ENCODE measurements around the gene KCTD19.

DNA sequence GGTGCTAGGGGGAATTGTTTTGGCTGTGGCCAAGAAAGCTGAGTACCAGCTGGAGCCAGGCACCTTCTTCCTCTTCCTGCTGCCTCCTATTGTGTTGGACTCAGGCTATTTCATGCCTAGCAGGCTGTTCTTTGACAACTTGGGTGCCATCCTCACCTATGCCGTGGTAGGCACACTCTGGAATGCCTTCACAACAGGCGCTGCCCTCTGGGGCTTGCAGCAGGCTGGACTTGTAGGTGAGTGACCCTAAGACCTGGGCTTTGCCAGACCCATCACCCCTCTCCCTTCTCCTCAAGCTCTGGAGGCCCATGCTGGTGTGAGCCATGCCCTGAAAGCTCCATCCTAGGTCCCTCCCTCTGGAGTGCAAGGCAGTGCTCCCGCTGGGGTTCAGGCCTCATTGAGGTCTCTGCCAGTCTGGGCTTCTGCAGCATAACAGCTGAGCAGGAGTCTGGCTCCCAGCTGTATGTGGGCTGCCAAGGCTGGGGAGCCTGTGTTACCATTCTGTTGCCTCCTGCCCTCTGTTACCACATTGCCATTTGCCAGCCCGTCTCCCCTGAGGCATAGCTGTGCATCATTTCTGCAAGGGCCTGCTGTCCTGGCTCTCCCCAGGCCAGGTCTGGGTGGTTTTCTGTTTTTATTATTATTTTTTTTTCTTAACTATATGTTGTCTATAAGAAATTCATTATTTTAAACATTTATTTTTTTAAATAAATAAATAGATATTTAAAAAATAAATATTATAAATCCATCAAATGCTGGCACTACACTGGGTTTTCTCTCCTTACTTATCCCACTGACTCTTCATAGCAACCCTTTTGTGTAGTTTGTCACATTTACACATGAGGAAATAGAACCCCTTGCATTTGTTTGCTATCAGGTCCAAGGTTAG is 73.7 kb downstream of the KCTD19 start:
- TF ChIP-seq TCF4 (CRISPR knock-in tag; IDR thresholded peaks at IDR 0.05; ENCODE audit: borderline replicate concordance) (no peak), ISL1 (CRISPR knock-in tag; IDR thresholded peaks at IDR 0.05) (no peak), BACH2 (CRISPR knock-in tag; IDR thresholded peaks at IDR 0.05; ENCODE audit: borderline replicate concordance) (no peak), ZFP30 (CRISPR knock-in tag; IDR thresholded peaks at IDR 0.05) (no peak)

All from SK-N-SH treated with all-trans-retinoic acid at 6 μM for 48 hours (cell line).